ENCODE measurements around the gene AP1M2. TPM values are rescaled to one million over a fixed set of nuclear protein-coding genes. Genes with fewer than 3 reads are reported as not detected.

The AP1M2 gene
- total and polyA plus RNA-seq, 2 experiments from 2014 or later, result 66.5 to 69.4 TPM

DNA sequence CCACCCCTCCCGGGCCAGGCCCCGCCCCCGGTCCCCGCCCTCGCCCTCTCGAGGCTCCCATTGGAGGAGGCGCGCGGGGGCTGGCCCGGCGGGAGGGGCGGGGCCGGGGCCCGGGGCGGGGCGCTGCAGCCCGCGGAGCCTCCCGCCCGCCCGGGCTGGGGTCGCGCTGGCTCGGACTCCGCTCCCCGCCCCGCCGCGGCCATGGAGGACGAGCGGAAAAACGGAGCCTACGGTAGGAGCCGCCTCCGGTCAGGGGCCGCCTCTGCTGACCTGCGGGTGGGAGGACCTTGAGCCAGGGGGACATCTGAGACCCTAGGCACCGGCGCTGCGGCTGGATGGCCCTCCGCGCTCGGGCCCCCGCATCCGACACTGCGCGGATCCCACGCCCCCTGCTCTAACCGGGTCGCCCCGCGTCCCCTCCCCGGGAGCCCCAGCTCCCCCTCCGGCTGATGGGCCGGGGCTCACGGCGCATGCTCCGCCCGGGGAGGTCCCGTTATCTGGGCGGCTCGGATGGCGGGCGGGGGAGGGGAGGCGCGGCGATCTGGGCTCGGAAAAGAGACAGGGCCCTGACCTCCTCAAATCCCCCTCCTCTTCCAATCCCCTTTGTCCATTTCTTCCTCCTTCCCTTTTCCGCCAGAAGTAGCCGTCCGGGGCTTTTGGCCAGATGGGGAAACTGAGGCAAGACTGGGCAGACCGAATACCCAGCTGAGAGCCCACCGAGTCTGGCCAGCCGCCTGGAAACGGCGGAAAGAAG is 15.4 kb upstream of the AP1M2 start:
- WGBS (ENCODE audit: low lambda C conversion rate, missing lambda C conversion rate), result 3% methylated on average over 20 of the region's 76 CpGs
- no peaks in the 10 kb centered on the region for H3K9me3 ChIP-seq (ENCODE audit: low read depth)
- TF ChIP-seq EZH2phosphoT487 (IDR thresholded peaks at IDR 0.05; ENCODE audit: low read depth, severe bottlenecking, unreplicated experiment) (no peak), CTCF (IDR thresholded peaks at IDR 0.05; ENCODE audit: poor library complexity) (no peak), EZH2 (IDR thresholded peaks at IDR 0.05; ENCODE audit: borderline replicate concordance) (no peak)
- no peaks in the 10 kb centered on the region for H3K9me2 ChIP-seq (replicated peaks; ENCODE audit: insufficient read depth)
- DNase-seq (ENCODE audit: low spot score), result peak; percentile 91
- peak overlapping the region; percentile 84 for H3K4me3 ChIP-seq
- peaks cover 8% of the 10 kb centered on the region for H3K4me1 ChIP-seq (ENCODE audit: insufficient read depth)
- no peaks in the 10 kb centered on the region for H3K27me3 ChIP-seq
- no peaks in the 10 kb centered on the region for H4K20me1 ChIP-seq (ENCODE audit: insufficient read depth, poor library complexity, severe bottlenecking)
- no peaks in the 10 kb centered on the region for H3K36me3 ChIP-seq (replicated peaks; ENCODE audit: insufficient read depth, low read depth)
- H2AFZ ChIP-seq, result peak overlapping the region; percentile 95
- peaks cover 17% of the 10 kb centered on the region for H3K79me2 ChIP-seq
- H3K4me2 ChIP-seq, result peak overlapping the region; percentile 95
- peak overlapping the region; percentile 79 for H3K27ac ChIP-seq

GRCh38 chr19:10601999-10602329 is 14.9 kb upstream of the AP1M2 start:
- 28% methylated on average over 7 of the region's 7 CpGs for WGBS (ENCODE audit: low lambda C conversion rate, missing lambda C conversion rate)
- H3K4me3 ChIP-seq, result no peak overlapping the region
- peak overlapping the region; percentile 95 for H3K4me2 ChIP-seq

GRCh38 chr19:10600149-10600548 is 13.0 kb upstream of the AP1M2 start:
- Histone ChIP-seq H3K79me2 (peaks cover 13% of the 10 kb centered on the region), H3K27me3 (no peaks in the 10 kb centered on the region), H2AFZ (no peak overlapping the region), H3K27ac (no peak overlapping the region), H3K4me1 (ENCODE audit: insufficient read depth) (peaks cover 8% of the 10 kb centered on the region), H3K4me3 (no peak overlapping the region), H4K20me1 (ENCODE audit: insufficient read depth, poor library complexity, severe bottlenecking) (no peaks in the 10 kb centered on the region), H3K36me3 (replicated peaks; ENCODE audit: insufficient read depth, low read depth) (no peaks in the 10 kb centered on the region), H3K4me2 (no peak overlapping the region), H3K9me3 (ENCODE audit: low read depth) (no peaks in the 10 kb centered on the region), H3K9me2 (replicated peaks; ENCODE audit: insufficient read depth) (no peaks in the 10 kb centered on the region)
- 94% methylated on average over 5 of the region's 5 CpGs for WGBS (ENCODE audit: low lambda C conversion rate, missing lambda C conversion rate)
- DNase-seq (ENCODE audit: low spot score), result no peak
- TF ChIP-seq EZH2phosphoT487 (IDR thresholded peaks at IDR 0.05; ENCODE audit: low read depth, severe bottlenecking, unreplicated experiment) (no peak), EZH2 (IDR thresholded peaks at IDR 0.05; ENCODE audit: borderline replicate concordance) (no peak), CTCF (IDR thresholded peaks at IDR 0.05; ENCODE audit: poor library complexity) (no peak)

More at GRCh38 chr19:10601999-10602329, 14.9 kb upstream of the AP1M2 start:
- Histone ChIP-seq H3K79me2 (peaks cover 17% of the 10 kb centered on the region), H4K20me1 (ENCODE audit: insufficient read depth, poor library complexity, severe bottlenecking) (no peaks in the 10 kb centered on the region), H2AFZ (no peak overlapping the region), H3K9me3 (ENCODE audit: low read depth) (no peaks in the 10 kb centered on the region), H3K36me3 (replicated peaks; ENCODE audit: insufficient read depth, low read depth) (no peaks in the 10 kb centered on the region), H3K27ac (no peak overlapping the region), H3K4me1 (ENCODE audit: insufficient read depth) (peaks cover 8% of the 10 kb centered on the region), H3K27me3 (no peaks in the 10 kb centered on the region), H3K9me2 (replicated peaks; ENCODE audit: insufficient read depth) (no peaks in the 10 kb centered on the region)
- no peak for DNase-seq (ENCODE audit: low spot score)
- TF ChIP-seq EZH2phosphoT487 (IDR thresholded peaks at IDR 0.05; ENCODE audit: low read depth, severe bottlenecking, unreplicated experiment), result no peak
- TF ChIP-seq CTCF (IDR thresholded peaks at IDR 0.05; ENCODE audit: poor library complexity), result no peak
- no peak for TF ChIP-seq EZH2 (IDR thresholded peaks at IDR 0.05; ENCODE audit: borderline replicate concordance)

Data from hepatocyte (in vitro differentiated cells).